B cell (primary cell): Measurements from ENCODE around the gene SLC7A6OS.

Source experiments
- EZH2 ChIP-seq: IDR thresholded peaks from 2 replicates; pipeline ENCODE4 v1.6.1; 2012; ENCODE audit warnings: borderline replicate concordance, low read depth, mild to moderate bottlenecking, moderate library complexity, low read length; ENCODE audit not compliant: insufficient read depth, poor library complexity, severe bottlenecking
- TF ChIP-seq, protein P1 (sequence below): fragments of 200-600 bp; IDR thresholded peaks from one replicate; pipeline ENCODE4 v1.8.0; 2022; ENCODE audit warnings: antibody characterized with exemption, mild to moderate bottlenecking

DNA sequence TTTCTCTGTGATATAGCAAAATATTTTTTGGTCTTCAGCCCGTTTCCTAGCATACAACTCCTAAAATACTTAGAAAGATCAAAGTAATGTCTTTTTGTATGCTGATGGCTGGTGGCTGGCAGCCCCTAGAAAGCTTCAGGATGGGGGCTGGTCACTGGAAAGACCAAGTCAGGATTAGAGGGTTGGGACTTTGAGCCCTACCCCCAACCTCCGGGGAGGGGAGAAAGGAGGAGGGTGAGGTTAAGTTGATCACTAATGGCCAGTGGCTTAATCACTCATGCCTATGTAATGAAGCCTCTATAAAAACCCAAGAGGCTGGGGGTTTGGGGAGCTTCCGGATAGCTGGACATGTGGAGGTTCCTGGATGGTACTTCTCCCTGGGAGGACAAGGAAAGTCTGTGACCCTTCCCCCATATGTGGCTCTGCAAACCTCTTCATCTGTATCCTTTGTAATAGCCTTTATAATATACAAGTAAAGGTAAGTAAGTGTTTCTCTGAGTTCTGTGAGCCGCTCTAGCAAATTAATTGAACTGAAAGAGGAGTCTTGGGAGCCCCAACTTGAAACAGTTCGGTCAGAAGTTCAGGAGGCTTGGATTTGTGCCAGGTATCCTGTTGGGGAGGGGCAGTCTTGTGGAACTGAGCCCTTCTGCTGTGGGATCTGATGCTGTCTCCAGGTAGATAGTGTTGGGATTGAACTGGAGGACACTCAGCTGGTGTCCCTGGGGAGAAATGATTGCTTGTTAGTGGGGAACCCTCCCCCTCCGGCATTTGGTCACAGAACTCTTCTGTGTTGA is 42.9 kb downstream of the SLC7A6OS start:
- TF ChIP-seq, protein P1, sequence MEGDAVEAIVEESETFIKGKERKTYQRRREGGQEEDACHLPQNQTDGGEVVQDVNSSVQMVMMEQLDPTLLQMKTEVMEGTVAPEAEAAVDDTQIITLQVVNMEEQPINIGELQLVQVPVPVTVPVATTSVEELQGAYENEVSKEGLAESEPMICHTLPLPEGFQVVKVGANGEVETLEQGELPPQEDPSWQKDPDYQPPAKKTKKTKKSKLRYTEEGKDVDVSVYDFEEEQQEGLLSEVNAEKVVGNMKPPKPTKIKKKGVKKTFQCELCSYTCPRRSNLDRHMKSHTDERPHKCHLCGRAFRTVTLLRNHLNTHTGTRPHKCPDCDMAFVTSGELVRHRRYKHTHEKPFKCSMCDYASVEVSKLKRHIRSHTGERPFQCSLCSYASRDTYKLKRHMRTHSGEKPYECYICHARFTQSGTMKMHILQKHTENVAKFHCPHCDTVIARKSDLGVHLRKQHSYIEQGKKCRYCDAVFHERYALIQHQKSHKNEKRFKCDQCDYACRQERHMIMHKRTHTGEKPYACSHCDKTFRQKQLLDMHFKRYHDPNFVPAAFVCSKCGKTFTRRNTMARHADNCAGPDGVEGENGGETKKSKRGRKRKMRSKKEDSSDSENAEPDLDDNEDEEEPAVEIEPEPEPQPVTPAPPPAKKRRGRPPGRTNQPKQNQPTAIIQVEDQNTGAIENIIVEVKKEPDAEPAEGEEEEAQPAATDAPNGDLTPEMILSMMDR, result no peak
- no peak for TF ChIP-seq EZH2
